ENCODE results near the gene XG. TPM values are rescaled to one million over a fixed set of nuclear protein-coding genes. Genes with fewer than 3 reads are reported as not detected.
A peak's percentile ranks its signal among the peaks of the same experiment; 100 is the strongest.
"Not testable (repeated sequence)": the region's sequence is repeated elsewhere in the genome, so short reads cannot be mapped to it uniquely, and the experiment has no call there.

Gene XG
- total and polyA plus RNA-seq, 2 of the 4 experiments (the other 2 are of a cell fraction) = under 0.01 TPM; not detected in 1

GRCh38 chrX:2812161-2812907 lies 60.5 kb downstream of the XG start:
- in situ Hi-C loops (cut with MboI; ENCODE audit: low sequenced_read_pairs) = loop anchor here (25.0 kb wide), 1 partner anchor 1350 kb away; the partner anchor contains the start of gene ASMTL
- H2BK15ac ChIP-seq (ENCODE audit: low read depth, low read length); POLR2A ChIA-PET (ENCODE audit: unreplicated experiment); H2BK120ac ChIP-seq (ENCODE audit: low read depth, low read length); H3K36me3 ChIP-seq (ENCODE audit: control insufficient read depth, insufficient read depth, low read length); H2AK9ac ChIP-seq (replicated peaks; ENCODE audit: low read depth, low read length, poor library complexity); H3K4me1 ChIP-seq (ENCODE audit: control insufficient read depth, insufficient read depth, low read length); H3K18ac ChIP-seq (ENCODE audit: low read depth, low read length); H4K91ac ChIP-seq (ENCODE audit: insufficient read depth, low read depth, low read length); H2AK5ac ChIP-seq (ENCODE audit: low read depth, low read length); H3K9ac ChIP-seq (ENCODE audit: low read depth, low read length); H3K27ac ChIP-seq (ENCODE audit: insufficient read depth, low read length); H2BK5ac ChIP-seq (ENCODE audit: low read depth, low read length, poor library complexity, severe bottlenecking); H3K4me3 ChIP-seq (ENCODE audit: insufficient read depth, low read depth, low read length); dilution Hi-C loops (cut with HindIII; ENCODE audit: low sequenced_read_pairs, unreplicated experiment); H3K27me3 ChIP-seq (ENCODE audit: control insufficient read depth, insufficient read depth, low read length); H3K79me1 ChIP-seq (ENCODE audit: low read depth in 1 of 2, low read length in 2 of 2); BruUV-seq (replicated peaks); H3K23ac ChIP-seq (ENCODE audit: low read depth, low read length); H3K56ac ChIP-seq (ENCODE audit: extremely low read depth, insufficient read depth, low read length); H3K9me1 ChIP-seq (ENCODE audit: insufficient read depth, low read length); CTCF ChIA-PET; H3K4ac ChIP-seq (ENCODE audit: low read depth, low read length); H4K20me1 ChIP-seq (ENCODE audit: insufficient read depth, low read length); H4K5ac ChIP-seq (ENCODE audit: low read depth, low read length); H3K9me3 ChIP-seq (ENCODE audit: control insufficient read depth, insufficient read depth, low read length): not testable (repeated sequence)
- peak overlapping the region; percentile 40 for H3K4me2 ChIP-seq (ENCODE audit: low read depth, low read length)
- no CpG with 5 or more reads among the region's 16 CpGs for WGBS, 2 experiments (ENCODE audit: extremely low coverage in 2 of 2, insufficient read length in 1 of 2)
- intact Hi-C loops (cut with micrococcal nuclease) = loop anchor here (1.0 to 10.0 kb wide), 3 partner anchors 168 to 1358 kb away; partner anchors contain the start of gene ASMTL
- peak overlapping the region; percentile 31; the same call in 1 of the 2 replicates for H2BK20ac ChIP-seq (ENCODE audit: low read depth, low read length)
- peak overlapping the region in 1 of 2 experiments; percentile 60; a peak in 2 of 4 replicates for H4K8ac ChIP-seq (ENCODE audit: low read depth in 2 of 2, low read length in 2 of 2)
- H3K14ac ChIP-seq (replicated peaks; ENCODE audit: low read depth, low read length) = 0 out of 2 replicates have a peak overlapping the region, but pooled peaks have one; percentile 12
- peak overlapping the region; percentile 78 for H2AFZ ChIP-seq (replicated peaks; ENCODE audit: low read length, poor library complexity)
- TF ChIP-seq SMC3 (IDR thresholded peaks at IDR 0.05; ENCODE audit: low read depth, low read length) (peak; percentile 51; the same call in 1 of the 2 replicates), CTCF (conservative IDR thresholded peaks at IDR 0.05; ENCODE audit: low read depth, low read length) (peak; percentile 51), USF2 (IDR thresholded peaks at IDR 0.05; ENCODE audit: low read depth, low read length) (peak; percentile 16; the same call in 1 of the 2 replicates), RAD21 (IDR thresholded peaks at IDR 0.05; ENCODE audit: low read length) (peak; percentile 54)
- DNase-seq (peak; percentile 43), ATAC-seq (ENCODE audit: low read depth) (peak; percentile 93)

All from IMR-90 (cell line).